EH (cell line): ENCODE results near the gene ZNF616.

Source experiments
- DNase-seq: peaks from one replicate; pipeline ENCODE4 v3.0.0-alpha.2; 2015; ENCODE audit warnings: low read depth

ZNF616 gene

GRCh38 chr19:52139252-52140031, at the start of gene ZNF616:
Gene ZNF616 (minus strand): TSS chr19:52139938. CDS start chr19:52130512, 9,426 bp downstream.
- peak; percentile 94 for DNase-seq

- DNase-seq: no peak
These were observed 49.3 kb upstream of the ZNF616 start for GRCh38 chr19:52188822-52189734.

GRCh38 chr19:52187407-52187806, 47.7 kb upstream of the ZNF616 start:
- no peak for DNase-seq

GRCh38 chr19:52176574-52176973, 36.8 kb upstream of the ZNF616 start:
- no peak for DNase-seq

GRCh38 chr19:52172347-52172746, 32.6 kb upstream of the ZNF616 start:
- DNase-seq: no peak

- DNase-seq: peak; percentile 74
These were observed 31.8 kb upstream of the ZNF616 start, which contains the start of gene ZNF836 for GRCh38 chr19:52171321-52172169. Gene ZNF836 (minus strand): TSS chr19:52171621. CDS start chr19:52168072, 3,549 bp downstream.

GRCh38 chr19:52170863-52171320, 31.2 kb upstream of the ZNF616 start:
- DNase-seq: no peak

GRCh38 chr19:52170304-52170703, 30.6 kb upstream of the ZNF616 start:
- peak; percentile 11 for DNase-seq

- no peak for DNase-seq
These were observed 16.0 kb upstream of the ZNF616 start for GRCh38 chr19:52155596-52156359.

- DNase-seq: no peak
These were observed 8.5 kb upstream of the ZNF616 start for GRCh38 chr19:52148256-52148655.

GRCh38 chr19:52142001-52142595, 2.4 kb upstream of the ZNF616 start:
- no peak for DNase-seq

- DNase-seq: no peak
These were observed 1.5 kb upstream of the ZNF616 start for GRCh38 chr19:52141203-52141602.

GRCh38 chr19:52140032-52140710, 433 bp upstream of the ZNF616 start:
- no peak for DNase-seq

GRCh38 chr19:52138983-52139251, 821 bp downstream of the ZNF616 start:
- no peak for DNase-seq

GRCh38 chr19:52138278-52138982, 1.3 kb downstream of the ZNF616 start:
- DNase-seq: peak; percentile 23

GRCh38 chr19:52120286-52120685, 19.5 kb downstream of the ZNF616 start:
- DNase-seq: no peak

- no peak for DNase-seq
These were observed 24.1 kb downstream of the ZNF616 start for GRCh38 chr19:52115526-52116053.

- no peak for DNase-seq
These were observed 25.0 kb downstream of the ZNF616 start for GRCh38 chr19:52114691-52115090.

GRCh38 chr19:52112624-52113023, 27.1 kb downstream of the ZNF616 start:
- DNase-seq: no peak
